ENCODE results near the gene PRCP.

- no peak for TF ChIP-seq POLR2AphosphoS5 (IDR thresholded peaks at IDR 0.05; ENCODE audit: low read depth, low read length)
- TF ChIP-seq TAF1 (IDR thresholded peaks at IDR 0.05; ENCODE audit: borderline replicate concordance, low read depth, low read length): no peak
- TF ChIP-seq POLR2A (IDR thresholded peaks at IDR 0.05; ENCODE audit: low read depth, low read length): no peak
Observed at GRCh38 chr11:82807646-82808045, 92.6 kb downstream of the PRCP start.
